ENCODE results near the gene PCNA. TPM values are rescaled to one million over a fixed set of nuclear protein-coding genes. Genes with fewer than 3 reads are reported as not detected.

Gene PCNA
- total RNA-seq, 1 experiment from 2014 or later, result 182 TPM

DNA sequence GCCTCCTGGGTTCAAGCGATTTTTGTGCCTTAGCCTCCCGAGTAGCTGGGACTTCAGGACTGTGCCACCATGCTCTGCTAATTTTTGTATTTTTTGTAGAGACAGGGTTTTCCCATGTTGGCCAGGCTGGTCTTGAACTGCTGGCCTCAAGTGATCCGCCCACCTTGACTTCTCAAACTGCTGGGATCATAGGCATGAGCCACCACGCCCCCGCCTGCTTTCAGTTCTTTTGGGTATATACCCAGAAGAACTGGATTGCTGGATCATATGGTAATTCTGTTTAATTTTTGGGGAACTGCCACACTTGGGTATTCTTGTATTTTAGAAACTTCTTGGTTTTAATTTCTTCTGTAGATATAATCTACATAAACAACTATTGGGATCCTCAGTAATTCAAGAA lies 24.1 kb upstream of the PCNA start:
- intact Hi-C loops (cut with micrococcal nuclease; ENCODE audit: unreplicated experiment), result no loop called here

DNA sequence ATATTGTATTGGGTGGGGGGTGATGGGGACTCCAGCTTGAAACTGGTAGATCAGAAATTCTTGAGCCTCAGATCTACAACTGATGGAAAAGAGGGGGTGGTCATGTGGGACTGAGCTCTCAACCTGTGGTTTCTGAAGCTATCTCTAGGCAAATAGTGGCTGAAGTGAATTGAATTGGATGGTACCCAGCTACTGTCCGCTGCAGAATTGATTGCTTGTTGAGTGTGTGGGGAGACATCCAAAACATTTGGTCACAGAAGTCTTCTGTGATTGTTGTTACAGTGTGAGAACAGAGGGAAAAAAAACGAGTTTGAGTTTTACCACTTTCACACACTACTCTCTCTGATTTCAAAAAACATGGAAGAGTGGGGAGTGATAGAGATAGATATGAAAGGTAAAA lies 21.9 kb upstream of the PCNA start:
- H3K36me3 ChIP-seq (ENCODE audit: control insufficient read depth, insufficient read depth, low read length), result no peaks in the 10 kb centered on the region
- in situ Hi-C loops (cut with HindIII; ENCODE audit: low pct_unique_long_range_greater_than_20kb, low sequenced_read_pairs) (no loop called here), intact Hi-C loops (cut with micrococcal nuclease; ENCODE audit: unreplicated experiment) (no loop called here)
- CTCF ChIA-PET, result no interaction called here
- no peak overlapping the region for H3K4me3 ChIP-seq (ENCODE audit: low read depth in 2 of 2, low read length in 2 of 2)
- no peak for ATAC-seq
- H3K9me3 ChIP-seq (ENCODE audit: control insufficient read depth, insufficient read depth, low read depth, low read length), result no peaks in the 10 kb centered on the region
- H3K4me1 ChIP-seq (ENCODE audit: control insufficient read depth, insufficient read depth, low read length), result no peaks in the 10 kb centered on the region
- TF ChIP-seq SIN3A (IDR thresholded peaks at IDR 0.05; ENCODE audit: borderline replicate concordance, insufficient read depth, low read depth, low read length) (no peak), TCF7L2 (IDR thresholded peaks at IDR 0.05; ENCODE audit: low read depth, low read length) (no peak), POLR2AphosphoS5 (IDR thresholded peaks at IDR 0.05; ENCODE audit: low read depth, low read length) (no peak)
- TF ChIP-seq, protein P1, sequence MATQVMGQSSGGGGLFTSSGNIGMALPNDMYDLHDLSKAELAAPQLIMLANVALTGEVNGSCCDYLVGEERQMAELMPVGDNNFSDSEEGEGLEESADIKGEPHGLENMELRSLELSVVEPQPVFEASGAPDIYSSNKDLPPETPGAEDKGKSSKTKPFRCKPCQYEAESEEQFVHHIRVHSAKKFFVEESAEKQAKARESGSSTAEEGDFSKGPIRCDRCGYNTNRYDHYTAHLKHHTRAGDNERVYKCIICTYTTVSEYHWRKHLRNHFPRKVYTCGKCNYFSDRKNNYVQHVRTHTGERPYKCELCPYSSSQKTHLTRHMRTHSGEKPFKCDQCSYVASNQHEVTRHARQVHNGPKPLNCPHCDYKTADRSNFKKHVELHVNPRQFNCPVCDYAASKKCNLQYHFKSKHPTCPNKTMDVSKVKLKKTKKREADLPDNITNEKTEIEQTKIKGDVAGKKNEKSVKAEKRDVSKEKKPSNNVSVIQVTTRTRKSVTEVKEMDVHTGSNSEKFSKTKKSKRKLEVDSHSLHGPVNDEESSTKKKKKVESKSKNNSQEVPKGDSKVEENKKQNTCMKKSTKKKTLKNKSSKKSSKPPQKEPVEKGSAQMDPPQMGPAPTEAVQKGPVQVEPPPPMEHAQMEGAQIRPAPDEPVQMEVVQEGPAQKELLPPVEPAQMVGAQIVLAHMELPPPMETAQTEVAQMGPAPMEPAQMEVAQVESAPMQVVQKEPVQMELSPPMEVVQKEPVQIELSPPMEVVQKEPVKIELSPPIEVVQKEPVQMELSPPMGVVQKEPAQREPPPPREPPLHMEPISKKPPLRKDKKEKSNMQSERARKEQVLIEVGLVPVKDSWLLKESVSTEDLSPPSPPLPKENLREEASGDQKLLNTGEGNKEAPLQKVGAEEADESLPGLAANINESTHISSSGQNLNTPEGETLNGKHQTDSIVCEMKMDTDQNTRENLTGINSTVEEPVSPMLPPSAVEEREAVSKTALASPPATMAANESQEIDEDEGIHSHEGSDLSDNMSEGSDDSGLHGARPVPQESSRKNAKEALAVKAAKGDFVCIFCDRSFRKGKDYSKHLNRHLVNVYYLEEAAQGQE (IDR thresholded peaks at IDR 0.05; ENCODE audit: insufficient read depth in 1 of 2, low read depth in 2 of 2, low read length in 1 of 2), result no peak
- TF ChIP-seq, protein P2, sequence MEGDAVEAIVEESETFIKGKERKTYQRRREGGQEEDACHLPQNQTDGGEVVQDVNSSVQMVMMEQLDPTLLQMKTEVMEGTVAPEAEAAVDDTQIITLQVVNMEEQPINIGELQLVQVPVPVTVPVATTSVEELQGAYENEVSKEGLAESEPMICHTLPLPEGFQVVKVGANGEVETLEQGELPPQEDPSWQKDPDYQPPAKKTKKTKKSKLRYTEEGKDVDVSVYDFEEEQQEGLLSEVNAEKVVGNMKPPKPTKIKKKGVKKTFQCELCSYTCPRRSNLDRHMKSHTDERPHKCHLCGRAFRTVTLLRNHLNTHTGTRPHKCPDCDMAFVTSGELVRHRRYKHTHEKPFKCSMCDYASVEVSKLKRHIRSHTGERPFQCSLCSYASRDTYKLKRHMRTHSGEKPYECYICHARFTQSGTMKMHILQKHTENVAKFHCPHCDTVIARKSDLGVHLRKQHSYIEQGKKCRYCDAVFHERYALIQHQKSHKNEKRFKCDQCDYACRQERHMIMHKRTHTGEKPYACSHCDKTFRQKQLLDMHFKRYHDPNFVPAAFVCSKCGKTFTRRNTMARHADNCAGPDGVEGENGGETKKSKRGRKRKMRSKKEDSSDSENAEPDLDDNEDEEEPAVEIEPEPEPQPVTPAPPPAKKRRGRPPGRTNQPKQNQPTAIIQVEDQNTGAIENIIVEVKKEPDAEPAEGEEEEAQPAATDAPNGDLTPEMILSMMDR (IDR thresholded peaks at IDR 0.05), result no peak
- POLR2A ChIA-PET, result no interaction called here
- DNase-seq (ENCODE audit: low read depth, low spot score), result no peak
- no peaks in the 10 kb centered on the region for H3K27me3 ChIP-seq (ENCODE audit: control insufficient read depth, insufficient read depth, low read length)
- no TSS peak for BruUV-seq (replicated peaks)
- H3K27ac ChIP-seq (ENCODE audit: low read length), result no peak overlapping the region

More for the DNA sequence above, 24.1 kb upstream of the PCNA start:
- in situ Hi-C loops (cut with HindIII; ENCODE audit: low pct_unique_long_range_greater_than_20kb, low sequenced_read_pairs), result no loop called here
- no TSS peak for BruUV-seq (replicated peaks)
- H3K4me1 ChIP-seq (ENCODE audit: control insufficient read depth, insufficient read depth, low read length), result no peaks in the 10 kb centered on the region
- no peaks in the 10 kb centered on the region for H3K36me3 ChIP-seq (ENCODE audit: control insufficient read depth, insufficient read depth, low read length)
- H3K27ac ChIP-seq (ENCODE audit: low read length), result no peak overlapping the region
- TF ChIP-seq, protein P2 (IDR thresholded peaks at IDR 0.05), result no peak
- TF ChIP-seq, protein P1 (IDR thresholded peaks at IDR 0.05; ENCODE audit: insufficient read depth in 1 of 2, low read depth in 2 of 2, low read length in 1 of 2), result no peak
- no peak for TF ChIP-seq SIN3A (IDR thresholded peaks at IDR 0.05; ENCODE audit: borderline replicate concordance, insufficient read depth, low read depth, low read length)
- TF ChIP-seq POLR2AphosphoS5 (IDR thresholded peaks at IDR 0.05; ENCODE audit: low read depth, low read length), result no peak
- no peak for TF ChIP-seq TCF7L2 (IDR thresholded peaks at IDR 0.05; ENCODE audit: low read depth, low read length)
- ChIA-PET CTCF (no interaction called here), POLR2A (no interaction called here)
- ATAC-seq (no peak), DNase-seq (ENCODE audit: low read depth, low spot score) (no peak)
- no peak overlapping the region for H3K4me3 ChIP-seq (ENCODE audit: low read depth in 2 of 2, low read length in 2 of 2)
- no peaks in the 10 kb centered on the region for H3K9me3 ChIP-seq (ENCODE audit: control insufficient read depth, insufficient read depth, low read depth, low read length)
- no peaks in the 10 kb centered on the region for H3K27me3 ChIP-seq (ENCODE audit: control insufficient read depth, insufficient read depth, low read length)

Measured in Panc1 (cell line).